Omental fat pad (tissue), 4 donors: ENCODE results near the gene SLC43A3. TPM values are rescaled to one million over a fixed set of nuclear protein-coding genes. Genes with fewer than 3 reads are reported as not detected.

Experiments used
- ATAC-seq: fragments of 150-250 bp; one replicate; pipeline ENCODE4 v1.9.1; 2016; ENCODE audit warnings: mild to moderate bottlenecking, moderate library complexity; ENCODE audit not compliant: low FRiP score
- DNase-seq: peaks from one replicate; pipeline ENCODE4 v3.0.0-alpha.2; 2019; ENCODE audit warnings: low spot score
- total RNA-seq, 4 donors: library from RNA; depleted of rRNA; stranded (reverse); fragments of >200 nt; gene quantifications; one replicate each; pipeline ENCODE4 v1.1.0, GENCODE V29; 2016
- TF ChIP-seq, protein P1 (sequence below), 3 donors: fragments of 450-650 bp; IDR thresholded peaks; one replicate each; pipeline ENCODE4 v1.5.1; 2016 to 2017; ENCODE audit warnings: antibody characterized with exemption in 3 of 3, mild to moderate bottlenecking in 3 of 3, moderate library complexity in 2 of 3

Gene SLC43A3
- total RNA-seq, 4 donors from 2014 or later: 73.3 to 152 (median 112) TPM

DNA sequence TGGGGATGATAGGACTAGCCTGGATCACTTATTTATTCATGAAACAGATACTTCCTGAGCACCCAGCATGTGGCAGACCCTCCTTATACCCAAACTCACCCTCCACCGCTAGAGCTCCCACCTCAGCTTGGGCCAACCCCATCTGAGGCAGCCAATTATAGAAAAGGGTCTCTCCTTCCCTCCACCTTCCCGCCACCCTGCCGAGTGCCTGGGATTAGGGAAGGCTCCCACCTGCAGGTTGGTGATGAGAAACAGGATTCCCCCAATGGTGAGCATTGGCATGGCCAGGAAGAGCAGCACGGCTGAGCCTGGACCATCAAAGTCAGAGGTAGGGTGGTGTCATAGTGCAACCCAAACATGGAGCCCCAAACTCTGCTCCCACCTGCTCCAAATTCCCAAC, 5.9 kb downstream of the SLC43A3 start:
- ATAC-seq: no peak
- DNase-seq: no peak
- TF ChIP-seq, protein P1, sequence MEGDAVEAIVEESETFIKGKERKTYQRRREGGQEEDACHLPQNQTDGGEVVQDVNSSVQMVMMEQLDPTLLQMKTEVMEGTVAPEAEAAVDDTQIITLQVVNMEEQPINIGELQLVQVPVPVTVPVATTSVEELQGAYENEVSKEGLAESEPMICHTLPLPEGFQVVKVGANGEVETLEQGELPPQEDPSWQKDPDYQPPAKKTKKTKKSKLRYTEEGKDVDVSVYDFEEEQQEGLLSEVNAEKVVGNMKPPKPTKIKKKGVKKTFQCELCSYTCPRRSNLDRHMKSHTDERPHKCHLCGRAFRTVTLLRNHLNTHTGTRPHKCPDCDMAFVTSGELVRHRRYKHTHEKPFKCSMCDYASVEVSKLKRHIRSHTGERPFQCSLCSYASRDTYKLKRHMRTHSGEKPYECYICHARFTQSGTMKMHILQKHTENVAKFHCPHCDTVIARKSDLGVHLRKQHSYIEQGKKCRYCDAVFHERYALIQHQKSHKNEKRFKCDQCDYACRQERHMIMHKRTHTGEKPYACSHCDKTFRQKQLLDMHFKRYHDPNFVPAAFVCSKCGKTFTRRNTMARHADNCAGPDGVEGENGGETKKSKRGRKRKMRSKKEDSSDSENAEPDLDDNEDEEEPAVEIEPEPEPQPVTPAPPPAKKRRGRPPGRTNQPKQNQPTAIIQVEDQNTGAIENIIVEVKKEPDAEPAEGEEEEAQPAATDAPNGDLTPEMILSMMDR (IDR thresholded peaks at IDR 0.05): no peak

DNA sequence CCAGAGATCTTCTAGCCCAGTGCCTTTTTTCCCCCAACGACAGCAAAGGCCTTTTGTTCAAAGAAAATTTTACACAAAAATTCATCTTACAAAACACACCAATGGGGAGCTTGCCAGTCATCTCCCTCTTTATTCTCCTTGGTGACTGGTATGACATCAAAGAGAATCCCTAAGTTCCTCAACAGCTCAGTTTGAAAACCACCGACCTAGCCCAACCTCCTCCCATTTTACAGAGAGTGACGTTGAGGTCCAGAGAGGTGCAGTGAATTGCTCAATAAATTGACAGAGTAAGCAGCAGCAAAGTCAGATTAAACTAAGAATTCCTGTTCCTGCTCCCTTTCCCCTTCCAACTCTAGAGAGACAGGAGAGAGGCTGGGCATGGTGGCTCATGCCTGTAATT, 7.8 kb downstream of the SLC43A3 start:
- TF ChIP-seq, protein P1 (IDR thresholded peaks at IDR 0.05): no peak
- DNase-seq (no peak), ATAC-seq (no peak)

DNA sequence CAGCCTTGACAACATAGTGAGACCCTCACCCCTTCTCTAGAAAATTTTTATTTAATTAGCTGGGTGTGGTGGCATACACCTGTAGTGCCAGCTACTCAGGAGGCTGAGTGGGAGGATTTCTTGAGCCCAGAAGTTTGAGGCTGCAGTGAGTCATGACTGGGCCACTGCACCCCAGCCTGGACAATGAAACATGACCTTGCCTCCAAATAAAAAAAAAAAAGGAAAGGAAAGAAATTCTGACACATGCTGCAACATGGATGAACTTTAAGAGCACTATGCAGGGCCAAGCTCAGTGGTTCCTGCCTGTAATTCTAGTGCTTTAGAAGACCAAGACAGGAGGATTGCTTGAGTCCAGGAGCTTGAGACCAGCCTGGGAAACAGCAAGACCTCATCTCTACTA, 8.8 kb downstream of the SLC43A3 start:
- ATAC-seq: no peak
- TF ChIP-seq, protein P1 (IDR thresholded peaks at IDR 0.05): no peak
- DNase-seq: no peak

DNA sequence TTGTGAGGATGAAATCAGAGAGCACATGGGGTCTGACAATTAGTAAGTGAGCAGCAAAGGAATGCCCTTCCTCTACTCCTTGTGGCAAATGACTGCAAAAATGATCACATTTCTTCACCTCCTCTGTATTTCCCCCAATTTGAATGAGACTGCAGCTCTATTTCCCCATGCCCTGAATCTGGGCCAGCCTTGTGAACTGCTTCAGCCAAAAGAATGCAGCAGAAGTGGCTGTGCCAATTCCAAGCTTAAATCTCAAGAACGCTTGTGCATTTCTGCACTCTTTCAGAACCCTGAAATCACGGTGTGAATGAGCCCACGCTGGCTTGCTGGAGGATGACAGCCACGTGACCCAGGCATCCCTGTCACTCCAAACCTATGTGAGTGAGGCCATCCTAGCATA, 9.9 kb downstream of the SLC43A3 start:
- ATAC-seq (peak; percentile 78), DNase-seq (no peak)
- TF ChIP-seq, protein P1 (IDR thresholded peaks at IDR 0.05): no peak

GRCh38 chr11:57416436-57416835, 10.5 kb downstream of the SLC43A3 start:
- ATAC-seq (no peak), DNase-seq (no peak)
- TF ChIP-seq, protein P1 (IDR thresholded peaks at IDR 0.05): no peak

DNA sequence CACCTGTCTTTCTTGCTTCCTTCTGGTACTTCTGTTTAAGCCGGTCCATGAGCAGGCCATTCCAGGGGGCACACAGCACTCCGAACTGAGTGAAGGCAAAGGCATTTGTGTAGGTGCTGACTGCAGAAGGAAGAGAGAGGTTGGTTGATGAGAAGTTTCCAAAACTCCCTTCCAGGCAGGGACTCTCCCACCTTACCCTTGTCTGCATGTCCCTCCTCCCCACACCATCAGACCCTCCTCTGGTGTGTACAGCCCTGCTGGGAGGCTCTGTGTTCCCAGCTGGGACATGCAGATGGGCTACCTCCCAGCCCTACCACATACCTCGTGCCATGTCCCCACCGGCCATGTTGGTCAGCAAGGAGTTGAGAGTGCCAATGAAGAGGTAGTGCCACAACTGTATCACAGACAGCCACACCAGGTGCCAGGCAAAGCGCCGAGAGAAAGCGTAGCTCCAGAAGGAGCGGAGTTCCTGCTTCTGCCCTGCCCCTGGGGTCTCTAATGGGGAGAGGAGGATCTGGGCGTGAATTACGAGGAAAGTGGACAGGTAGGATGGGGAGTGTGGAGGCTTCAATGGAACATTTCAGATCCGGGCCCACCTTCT, 12.2 kb downstream of the SLC43A3 start:
- DNase-seq (no peak), ATAC-seq (no peak)
- TF ChIP-seq, protein P1 (IDR thresholded peaks at IDR 0.05): no peak

DNA sequence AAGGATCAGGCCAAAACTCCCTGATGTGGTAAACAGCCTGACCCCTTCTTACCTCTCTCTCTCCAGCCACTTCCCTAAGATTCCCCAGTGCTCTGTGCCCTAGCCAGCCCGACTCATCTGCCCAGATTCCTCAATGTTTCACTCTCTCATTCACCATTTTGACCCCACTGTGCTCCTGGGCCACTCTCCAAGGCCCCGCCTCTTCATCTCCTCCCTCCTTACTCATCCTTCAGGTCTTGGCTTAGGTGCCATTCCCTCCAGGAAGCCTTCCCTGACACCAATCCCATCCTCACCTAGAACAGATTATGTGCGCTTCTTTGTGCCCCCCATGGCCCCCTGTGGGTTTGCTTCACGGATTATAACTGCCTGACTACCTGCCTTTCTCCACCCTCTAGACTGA, 13.2 kb downstream of the SLC43A3 start:
- no peak for DNase-seq
- TF ChIP-seq, protein P1 (IDR thresholded peaks at IDR 0.05): no peak
- ATAC-seq: no peak
